IMR-90 (cell line): ENCODE data around the gene TRIM38.

Experiments
- BHLHE40 ChIP-seq: fragments of 150-350 bp; IDR thresholded peaks from 2 replicates; pipeline ENCODE4 v1.6.1; 2016; ENCODE audit warnings: mild to moderate bottlenecking, low read depth, low read length
- CEBPB ChIP-seq: IDR thresholded peaks from 2 replicates; pipeline ENCODE4 v1.6.1; 2012; ENCODE audit warnings: low read depth, low read length, improper control_type of control experiment
- CHD1 ChIP-seq: IDR thresholded peaks from 2 replicates; pipeline ENCODE4 v1.6.1; 2012; ENCODE audit warnings: low read depth, low read length, improper control_type of control experiment
- FOS ChIP-seq: fragments of 150-350 bp; IDR thresholded peaks from 2 replicates; pipeline ENCODE4 v1.6.1; 2016; ENCODE audit warnings: low read depth, low read length
- MAFK ChIP-seq: IDR thresholded peaks from 2 replicates; pipeline ENCODE4 v1.6.1; 2012; ENCODE audit warnings: low read depth, low read length, improper control_type of control experiment
- MAZ ChIP-seq: IDR thresholded peaks from 2 replicates; pipeline ENCODE4 v1.6.1; 2012; ENCODE audit warnings: low read depth, mild to moderate bottlenecking, low read length, improper control_type of control experiment, moderate library complexity, borderline replicate concordance
- MXI1 ChIP-seq: IDR thresholded peaks from 2 replicates; pipeline ENCODE4 v1.6.1; 2012; ENCODE audit warnings: low read depth, mild to moderate bottlenecking, low read length, moderate library complexity, borderline replicate concordance
- NFE2L2 ChIP-seq: fragments of 150-350 bp; IDR thresholded peaks from 2 replicates; pipeline ENCODE4 v1.6.1; 2016; ENCODE audit warnings: low read depth, mild to moderate bottlenecking, low read length
- POLR2A ChIP-seq: IDR thresholded peaks from 2 replicates; pipeline ENCODE4 v1.6.1; 2012; ENCODE audit warnings: mild to moderate bottlenecking, low read depth, low read length
- RAD21 ChIP-seq: IDR thresholded peaks from 2 replicates; pipeline ENCODE4 v1.6.1; 2012; ENCODE audit warnings: low read length, improper control_type of control experiment
- RCOR1 ChIP-seq: IDR thresholded peaks from 2 replicates; pipeline ENCODE4 v1.6.1; 2012; ENCODE audit warnings: mild to moderate bottlenecking, low read length, improper control_type of control experiment; ENCODE audit not compliant: insufficient replicate concordance
- RFX5 ChIP-seq: IDR thresholded peaks from 2 replicates; pipeline ENCODE4 v1.8.0; 2012; ENCODE audit warnings: low read depth, mild to moderate bottlenecking, low read length, moderate library complexity
- USF2 ChIP-seq: fragments of 150-350 bp; IDR thresholded peaks from 2 replicates; pipeline ENCODE4 v1.6.1; 2017; ENCODE audit warnings: mild to moderate bottlenecking, antibody characterized with exemption, low read length, low read depth
- TF ChIP-seq, protein P1 (sequence below): conservative IDR thresholded peaks from 2 replicates; pipeline ENCODE4 v1.5.1; 2012; ENCODE audit warnings: mild to moderate bottlenecking, low read depth, low read length, improper control_type of control experiment

DNA sequence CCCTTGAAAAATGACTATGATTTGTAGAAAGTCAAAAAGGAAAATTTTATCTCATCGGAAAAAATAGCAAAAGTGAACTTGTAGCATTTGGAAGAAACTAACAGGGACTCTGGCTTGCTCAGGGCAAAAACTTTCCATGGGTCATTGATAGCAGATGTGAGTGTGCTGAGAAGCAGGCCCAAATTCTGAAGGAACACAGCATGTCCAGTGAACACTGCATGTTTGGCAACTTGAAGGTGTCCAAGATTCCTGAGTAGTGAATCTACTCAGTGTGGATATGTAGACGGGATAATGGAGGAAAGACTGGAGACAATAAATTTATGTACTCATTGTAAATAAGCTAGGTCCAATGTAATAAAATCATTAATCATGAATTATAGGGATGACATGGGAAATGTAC lies 40.3 kb upstream of the TRIM38 start:
- TF ChIP-seq, protein P1, sequence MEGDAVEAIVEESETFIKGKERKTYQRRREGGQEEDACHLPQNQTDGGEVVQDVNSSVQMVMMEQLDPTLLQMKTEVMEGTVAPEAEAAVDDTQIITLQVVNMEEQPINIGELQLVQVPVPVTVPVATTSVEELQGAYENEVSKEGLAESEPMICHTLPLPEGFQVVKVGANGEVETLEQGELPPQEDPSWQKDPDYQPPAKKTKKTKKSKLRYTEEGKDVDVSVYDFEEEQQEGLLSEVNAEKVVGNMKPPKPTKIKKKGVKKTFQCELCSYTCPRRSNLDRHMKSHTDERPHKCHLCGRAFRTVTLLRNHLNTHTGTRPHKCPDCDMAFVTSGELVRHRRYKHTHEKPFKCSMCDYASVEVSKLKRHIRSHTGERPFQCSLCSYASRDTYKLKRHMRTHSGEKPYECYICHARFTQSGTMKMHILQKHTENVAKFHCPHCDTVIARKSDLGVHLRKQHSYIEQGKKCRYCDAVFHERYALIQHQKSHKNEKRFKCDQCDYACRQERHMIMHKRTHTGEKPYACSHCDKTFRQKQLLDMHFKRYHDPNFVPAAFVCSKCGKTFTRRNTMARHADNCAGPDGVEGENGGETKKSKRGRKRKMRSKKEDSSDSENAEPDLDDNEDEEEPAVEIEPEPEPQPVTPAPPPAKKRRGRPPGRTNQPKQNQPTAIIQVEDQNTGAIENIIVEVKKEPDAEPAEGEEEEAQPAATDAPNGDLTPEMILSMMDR, result no peak
- TF ChIP-seq POLR2A, result no peak
- no peak for TF ChIP-seq RAD21
- no peak for TF ChIP-seq MXI1
- no peak for TF ChIP-seq RFX5
- TF ChIP-seq CEBPB, result no peak
- no peak for TF ChIP-seq RCOR1
- no peak for TF ChIP-seq BHLHE40
- TF ChIP-seq USF2, result no peak
- no peak for TF ChIP-seq NFE2L2
- TF ChIP-seq MAZ, result no peak
- TF ChIP-seq CHD1, result no peak
- TF ChIP-seq FOS, result no peak
- TF ChIP-seq MAFK, result no peak
